H9 (cell line): ENCODE results near the gene CYP4F2. TPM values are rescaled to one million over a fixed set of nuclear protein-coding genes. Genes with fewer than 3 reads are reported as not detected.

Experiments
- DNase-seq: peaks from one replicate; pipeline ENCODE4 v3.0.0-alpha.2; 2017
- H2AFZ ChIP-seq: one replicate; pipeline ENCODE4 v1.6.1; 2013; ENCODE audit warnings: mild to moderate bottlenecking, low read length, control low read depth, moderate library complexity
- H2AK5ac ChIP-seq: 2 replicates; pipeline ENCODE4 v1.6.1; 2013; ENCODE audit warnings: low read length, control low read depth, mixed read lengths; ENCODE audit not compliant: insufficient read length
- H2BK120ac ChIP-seq: one replicate; pipeline ENCODE4 v1.6.1; 2013; ENCODE audit warnings: low read depth, mild to moderate bottlenecking, low read length, control low read depth, inconsistent platforms; ENCODE audit not compliant: poor library complexity, severe bottlenecking
- H2BK12ac ChIP-seq: 2 replicates; pipeline ENCODE4 v1.6.1; 2013; ENCODE audit warnings: low read length, control low read depth, mixed read lengths, low read depth; ENCODE audit not compliant: insufficient read length
- H2BK15ac ChIP-seq: 2 replicates; pipeline ENCODE4 v1.6.1; 2013; ENCODE audit warnings: low read depth, low read length, control low read depth
- H2BK20ac ChIP-seq: one replicate; pipeline ENCODE4 v1.6.1; 2013; ENCODE audit warnings: low read depth, mild to moderate bottlenecking, low read length, control low read depth, inconsistent platforms; ENCODE audit not compliant: poor library complexity, severe bottlenecking
- H2BK5ac ChIP-seq: 2 replicates; pipeline ENCODE4 v1.6.1; 2013; ENCODE audit warnings: low read length, control low read depth, mixed read lengths; ENCODE audit not compliant: insufficient read length
- H3K14ac ChIP-seq: 2 replicates; pipeline ENCODE4 v1.6.1; 2013; ENCODE audit warnings: low read length, control low read depth; ENCODE audit not compliant: insufficient read depth
- H3K18ac ChIP-seq: 2 replicates; pipeline ENCODE4 v1.6.1; 2013; ENCODE audit warnings: low read depth, mild to moderate bottlenecking, mixed read lengths, low read length, control low read depth; ENCODE audit not compliant: insufficient read length
- H3K23ac ChIP-seq: 2 replicates; pipeline ENCODE4 v1.6.1; 2013; ENCODE audit warnings: low read length, control low read depth, mixed read lengths, low read depth; ENCODE audit not compliant: insufficient read length
- H3K23me2 ChIP-seq: 2 replicates; pipeline ENCODE4 v1.6.1; 2013; ENCODE audit warnings: low read depth, mild to moderate bottlenecking, mixed read lengths, low read length, control low read depth; ENCODE audit not compliant: insufficient read length, poor library complexity, severe bottlenecking
- H3K27ac ChIP-seq: 2 replicates; pipeline ENCODE4 v1.5.1; 2013; ENCODE audit warnings: low read length, control low read depth, mixed read lengths, low read depth; ENCODE audit not compliant: insufficient read length
- H3K27me3 ChIP-seq: 2 replicates; pipeline ENCODE4 v1.6.1; 2013; ENCODE audit warnings: low read length, control low read depth, inconsistent platforms; ENCODE audit not compliant: insufficient read depth
- H3K4ac ChIP-seq: 2 replicates; pipeline ENCODE4 v1.6.1; 2013; ENCODE audit warnings: low read depth, mild to moderate bottlenecking, control low read depth, inconsistent platforms, low read length, moderate library complexity
- H3K4me1 ChIP-seq: 2 replicates; pipeline ENCODE4 v1.6.1; 2013; ENCODE audit warnings: low read length, control low read depth, inconsistent platforms; ENCODE audit not compliant: insufficient read depth
- H3K4me2 ChIP-seq: 2 replicates; pipeline ENCODE4 v1.6.1; 2013; ENCODE audit warnings: low read length, control low read depth, mixed read lengths; ENCODE audit not compliant: insufficient read length, insufficient read depth
- H3K56ac ChIP-seq: 2 replicates; pipeline ENCODE4 v1.6.1; 2013; ENCODE audit warnings: low read depth, mild to moderate bottlenecking, mixed read lengths, low read length, control low read depth; ENCODE audit not compliant: insufficient read length
- H3K79me1 ChIP-seq: 2 replicates; pipeline ENCODE4 v1.6.1; 2013; ENCODE audit warnings: low read depth, mild to moderate bottlenecking, moderate library complexity, low read length, control low read depth, inconsistent platforms; ENCODE audit not compliant: insufficient read depth, poor library complexity, severe bottlenecking
- H3K79me2 ChIP-seq: 2 replicates; pipeline ENCODE4 v1.6.1; 2013; ENCODE audit warnings: low read length, control low read depth, inconsistent platforms; ENCODE audit not compliant: insufficient read depth
- H3K9ac ChIP-seq: 2 replicates; pipeline ENCODE4 v1.6.1; 2013; ENCODE audit warnings: low read length, control low read depth, mixed read lengths; ENCODE audit not compliant: insufficient read length; ENCODE audit errors: extremely low read depth
- H3K9me3 ChIP-seq: one replicate; pipeline ENCODE4 v1.6.1; 2013; ENCODE audit warnings: low read depth, low read length, inconsistent platforms; ENCODE audit not compliant: control insufficient read depth
- H3T11ph ChIP-seq: one replicate; pipeline ENCODE4 v1.6.1; 2013; ENCODE audit warnings: mild to moderate bottlenecking, low read length, control low read depth, inconsistent platforms
- H4K20me1 ChIP-seq: one replicate; pipeline ENCODE4 v1.6.1; 2013; ENCODE audit not compliant: control insufficient read depth, insufficient read length, insufficient read depth
- H4K5ac ChIP-seq: 2 replicates; pipeline ENCODE4 v1.6.1; 2013; ENCODE audit warnings: low read depth, mild to moderate bottlenecking, mixed read lengths, low read length, control low read depth; ENCODE audit not compliant: insufficient read length
- H4K8ac ChIP-seq: replicated peaks from 2 replicates; pipeline ENCODE4 v1.6.1; 2013; ENCODE audit warnings: low read length, control low read depth, mixed read lengths, low read depth; ENCODE audit not compliant: insufficient read length
- H4K91ac ChIP-seq: 2 replicates; pipeline ENCODE4 v1.6.1; 2013; ENCODE audit warnings: low read depth, mild to moderate bottlenecking, moderate library complexity, mixed read lengths, low read length, control low read depth; ENCODE audit not compliant: insufficient read length
- H3K27ac Mint-ChIP-seq, 3 experiments: 2 replicates in 2 of 3; 3 replicates in 1 of 3; pipeline ENCODE4 v1.8.0; 2020 to 2021; ENCODE audit warnings: mixed read lengths in 3 of 3, mild to moderate bottlenecking in 1 of 3, moderate library complexity in 1 of 3
- H3K27me3 Mint-ChIP-seq: 2 replicates; pipeline ENCODE4 v1.8.0; 2021; ENCODE audit warnings: low read depth, mild to moderate bottlenecking, moderate library complexity, mixed read lengths
- H3K36me3 Mint-ChIP-seq, 3 experiments: 2 replicates in 2 of 3; 3 replicates in 1 of 3; pipeline ENCODE4 v1.8.0; 2020 to 2021; ENCODE audit warnings: low read depth in 3 of 3, mixed read lengths in 3 of 3; ENCODE audit not compliant: insufficient read depth in 1 of 3
- H3K4me1 Mint-ChIP-seq, 2 experiments: 2 replicates each; pipeline ENCODE4 v1.8.0; 2020; ENCODE audit warnings: mixed read lengths in 2 of 2
- H3K4me3 Mint-ChIP-seq, 2 experiments: 2 replicates in 1 of 2; 3 replicates in 1 of 2; pipeline ENCODE4 v1.8.0; 2020 to 2021; ENCODE audit warnings: mild to moderate bottlenecking in 2 of 2, mixed read lengths in 2 of 2, moderate library complexity in 1 of 2
- H3K9me3 Mint-ChIP-seq, 2 experiments: 2 replicates in 1 of 2; 3 replicates in 1 of 2; pipeline ENCODE4 v1.8.0; 2020; ENCODE audit warnings: mild to moderate bottlenecking in 2 of 2, mixed read lengths in 2 of 2, moderate library complexity in 1 of 2
- CTCF ChIP-seq: fragments of 200-600 bp; sonication (generic); conservative IDR thresholded peaks from 3 replicates; pipeline ENCODE4 v1.8.0; 2021; ENCODE audit warnings: antibody characterized with exemption, mild to moderate bottlenecking
- WGBS: extraction: QIAGEN DNeasy Blood & Tissue Kit; methylation state at CpG from one replicate; pipeline ENCODE4 v1.1.7; 2013; ENCODE audit warnings: missing lambda C conversion rate, low lambda C conversion rate, mixed read lengths; ENCODE audit not compliant: insufficient read length; ENCODE audit errors: extremely low coverage; 5-methylcytosine and 5-hydroxymethylcytosine counted together
- total RNA-seq: library from RNA; stranded (reverse); gene quantifications from 2 replicates; pipeline ENCODE4 v1.2.1, GENCODE V29; 2021

The CYP4F2 gene
- total RNA-seq, 1 experiment from 2014 or later: not detected

- Histone ChIP-seq H3K14ac (no peak overlapping the region), H3K56ac (no peak overlapping the region), H3K23me2 (no peaks in the 10 kb centered on the region), H2BK5ac (no peak overlapping the region), H3K27me3 (no peaks in the 10 kb centered on the region), H3K4me2 (no peak overlapping the region), H2AK5ac (no peak overlapping the region), H3T11ph (no peak overlapping the region), H3K4me1 (no peaks in the 10 kb centered on the region), H2BK20ac (no peak overlapping the region), H3K23ac (no peak overlapping the region), H4K8ac (no peak overlapping the region), H2BK15ac (no peak overlapping the region), H4K20me1 (no peaks in the 10 kb centered on the region), H3K79me2 (no peaks in the 10 kb centered on the region), H3K9me3 (peaks cover 79% of the 10 kb centered on the region), H4K91ac (no peak overlapping the region), H3K9ac (no peak overlapping the region), H2BK12ac (no peak overlapping the region), H3K18ac (no peak overlapping the region), H4K5ac (no peak overlapping the region), H3K79me1 (no peaks in the 10 kb centered on the region), H2BK120ac (no peak overlapping the region), H3K27ac (no peak overlapping the region), H2AFZ (no peak overlapping the region), H3K4ac (no peak overlapping the region)
- Mint-ChIP-seq H3K4me1 (no peaks in the 10 kb centered on the region), H3K27ac (no peak overlapping the region; a peak in 1 of 7 replicates), H3K36me3 (peaks cover 5 to 38% (median 17%) of the 10 kb centered on the region in 3 experiments; a peak in 5 of 7 replicates), H3K4me3 (no peak overlapping the region), H3K9me3 (peaks cover 87% of the 10 kb centered on the region in 2 experiments), H3K27me3 (peaks cover 6% of the 10 kb centered on the region)
- no CpG with 5 or more reads among the region's 16 CpGs for WGBS
- TF ChIP-seq CTCF: no peak
- no peak for DNase-seq
These were observed 692 bp downstream of the CYP4F2 start for GRCh38 chr19:15897026-15897737.
